SK-N-SH treated with all-trans-retinoic acid at 6 μM for 48 hours (cell line): ENCODE measurements around the gene ANKRD44.

Source experiments
- ARNTL ChIP-seq: fragments of 450-650 bp; formaldehyde crosslinking; IDR thresholded peaks from 2 replicates; pipeline ENCODE4 v1.5.0; 2020; ENCODE audit warnings: low read depth, mild to moderate bottlenecking, moderate library complexity, borderline replicate concordance
- CSRNP3 ChIP-seq: fragments of 250-450 bp; sonication (Bioruptor Pico); IDR thresholded peaks from 2 replicates; pipeline ENCODE4 v1.5.1; 2021; ENCODE audit warnings: mild to moderate bottlenecking, moderate library complexity
- ESRRG ChIP-seq: fragments of 250-450 bp; sonication (Bioruptor Pico); IDR thresholded peaks from 2 replicates; pipeline ENCODE4 v1.6.1; 2021; ENCODE audit warnings: mild to moderate bottlenecking
- GLIS3 ChIP-seq: fragments of 250-450 bp; sonication (Bioruptor Pico); IDR thresholded peaks from 2 replicates; pipeline ENCODE4 v1.5.0; 2020; ENCODE audit warnings: mild to moderate bottlenecking, moderate library complexity
- OSR1 ChIP-seq: fragments of 250-450 bp; sonication (Bioruptor Pico); IDR thresholded peaks from 2 replicates; pipeline ENCODE4 v1.8.0; 2022; ENCODE audit warnings: moderate library complexity, mild to moderate bottlenecking, inconsistent platforms
- SNAI2 ChIP-seq: fragments of 250-450 bp; sonication (Bioruptor Pico); IDR thresholded peaks from 2 replicates; pipeline ENCODE4 v1.5.0; 2020; ENCODE audit warnings: mild to moderate bottlenecking, moderate library complexity
- ZFP3 ChIP-seq: fragments of 250-450 bp; sonication (Bioruptor Pico); IDR thresholded peaks from 2 replicates; pipeline ENCODE4 v1.5.0; 2020; ENCODE audit warnings: mild to moderate bottlenecking, moderate library complexity
- ZFP30 ChIP-seq: fragments of 450-650 bp; formaldehyde crosslinking; IDR thresholded peaks from 2 replicates; pipeline ENCODE4 v1.5.0; 2022; ENCODE audit warnings: mild to moderate bottlenecking, moderate library complexity
- ZNF565 ChIP-seq: fragments of 450-650 bp; formaldehyde crosslinking; conservative IDR thresholded peaks from 2 replicates; pipeline ENCODE4 v1.5.0; 2020; ENCODE audit warnings: low read depth, mild to moderate bottlenecking, moderate library complexity
- ZNF70 ChIP-seq: fragments of 450-650 bp; formaldehyde crosslinking; IDR thresholded peaks from 2 replicates; pipeline ENCODE4 v1.5.0; 2020; ENCODE audit warnings: mild to moderate bottlenecking, moderate library complexity
- TF ChIP-seq, protein P1 (sequence below): fragments of 250-450 bp; sonication (Bioruptor Pico); IDR thresholded peaks from 2 replicates; pipeline ENCODE4 v1.8.0; 2020; ENCODE audit warnings: mild to moderate bottlenecking, moderate library complexity, borderline replicate concordance
- TF ChIP-seq, protein P2 (sequence below): fragments of 250-450 bp; sonication (Bioruptor Pico); IDR thresholded peaks from 2 replicates; pipeline ENCODE4 v1.5.1; 2020; ENCODE audit warnings: low read depth, mild to moderate bottlenecking, moderate library complexity

DNA sequence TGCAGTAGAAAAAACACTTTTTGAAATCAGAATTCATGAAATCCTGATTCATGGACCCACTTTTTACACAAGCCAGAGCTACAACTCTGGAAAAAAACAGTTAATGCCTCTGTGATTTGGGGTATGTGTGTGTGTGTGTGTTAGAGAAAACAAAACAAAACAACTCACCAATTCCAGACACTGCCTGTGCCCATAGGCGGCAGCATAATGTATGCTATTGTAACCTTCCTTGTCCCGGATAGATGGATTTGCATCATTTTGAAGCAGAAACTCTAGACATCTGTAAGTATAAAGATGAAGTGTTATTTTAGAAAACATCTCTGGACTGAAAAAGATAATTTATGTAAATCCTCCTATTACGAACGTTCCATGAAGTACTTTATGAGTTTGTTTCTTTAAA, 232.0 kb downstream of the ANKRD44 start:
- TF ChIP-seq ZNF565 (CRISPR knock-in tag), result no peak
- TF ChIP-seq GLIS3, result no peak
- TF ChIP-seq ESRRG (CRISPR knock-in tag), result no peak
- no peak for TF ChIP-seq ZNF70 (CRISPR knock-in tag)
- TF ChIP-seq OSR1, result no peak
- no peak for TF ChIP-seq CSRNP3 (CRISPR knock-in tag)
- no peak for TF ChIP-seq ZFP3 (CRISPR knock-in tag)
- TF ChIP-seq, protein P1, sequence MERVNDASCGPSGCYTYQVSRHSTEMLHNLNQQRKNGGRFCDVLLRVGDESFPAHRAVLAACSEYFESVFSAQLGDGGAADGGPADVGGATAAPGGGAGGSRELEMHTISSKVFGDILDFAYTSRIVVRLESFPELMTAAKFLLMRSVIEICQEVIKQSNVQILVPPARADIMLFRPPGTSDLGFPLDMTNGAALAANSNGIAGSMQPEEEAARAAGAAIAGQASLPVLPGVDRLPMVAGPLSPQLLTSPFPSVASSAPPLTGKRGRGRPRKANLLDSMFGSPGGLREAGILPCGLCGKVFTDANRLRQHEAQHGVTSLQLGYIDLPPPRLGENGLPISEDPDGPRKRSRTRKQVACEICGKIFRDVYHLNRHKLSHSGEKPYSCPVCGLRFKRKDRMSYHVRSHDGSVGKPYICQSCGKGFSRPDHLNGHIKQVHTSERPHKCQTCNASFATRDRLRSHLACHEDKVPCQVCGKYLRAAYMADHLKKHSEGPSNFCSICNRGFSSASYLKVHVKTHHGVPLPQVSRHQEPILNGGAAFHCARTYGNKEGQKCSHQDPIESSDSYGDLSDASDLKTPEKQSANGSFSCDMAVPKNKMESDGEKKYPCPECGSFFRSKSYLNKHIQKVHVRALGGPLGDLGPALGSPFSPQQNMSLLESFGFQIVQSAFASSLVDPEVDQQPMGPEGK, result no peak
- no peak for TF ChIP-seq SNAI2 (CRISPR knock-in tag)
- TF ChIP-seq, protein P2, sequence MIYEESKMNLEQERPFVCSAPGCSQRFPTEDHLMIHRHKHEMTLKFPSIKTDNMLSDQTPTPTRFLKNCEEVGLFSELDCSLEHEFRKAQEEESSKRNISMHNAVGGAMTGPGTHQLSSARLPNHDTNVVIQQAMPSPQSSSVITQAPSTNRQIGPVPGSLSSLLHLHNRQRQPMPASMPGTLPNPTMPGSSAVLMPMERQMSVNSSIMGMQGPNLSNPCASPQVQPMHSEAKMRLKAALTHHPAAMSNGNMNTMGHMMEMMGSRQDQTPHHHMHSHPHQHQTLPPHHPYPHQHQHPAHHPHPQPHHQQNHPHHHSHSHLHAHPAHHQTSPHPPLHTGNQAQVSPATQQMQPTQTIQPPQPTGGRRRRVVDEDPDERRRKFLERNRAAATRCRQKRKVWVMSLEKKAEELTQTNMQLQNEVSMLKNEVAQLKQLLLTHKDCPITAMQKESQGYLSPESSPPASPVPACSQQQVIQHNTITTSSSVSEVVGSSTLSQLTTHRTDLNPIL (CRISPR knock-in tag), result no peak
- no peak for TF ChIP-seq ZFP30
- TF ChIP-seq ARNTL (CRISPR knock-in tag), result no peak
